Endothelial cell of umbilical vein (primary cell): ENCODE results near the gene NADSYN1. TPM values are rescaled to one million over a fixed set of nuclear protein-coding genes. Genes with fewer than 3 reads are reported as not detected.

ENCODE experiments used
- BruUV-seq: library from RNA; stranded (reverse); fragments of 400-500 nt; replicated peaks from 2 replicates; lab custom pipeline; 2021; lab: Mats Ljungman, UMichigan
- CTCF ChIA-PET: fragments of 300-600, 350-600 bp; sonication (Branson Sonifier 250); formaldehyde crosslinking; loops from one replicate; lab custom pipeline; 2021; ENCODE audit warnings: antibody characterized with exemption, inconsistent platforms; lab: Charles Lee
- POLR2A ChIA-PET: fragments of 300-600, 350-600 bp; sonication (Branson Sonifier 250); formaldehyde crosslinking; loops from one replicate; lab custom pipeline; 2021; ENCODE audit warnings: antibody characterized with exemption, inconsistent platforms; lab: Charles Lee
- DNase-seq: peaks from one replicate; pipeline ENCODE4 v3.0.0-alpha.2; 2011; ENCODE audit warnings: low read depth, low spot score
- FAIRE-seq: peaks from 2 replicates; lab custom pipeline; 2011; peaks lifted over from hg19 to GRCh38; lab: Jason Lieb, UNC
- H2AFZ ChIP-seq: 2 replicates; pipeline ENCODE4 v1.6.0; 2012; ENCODE audit warnings: low read depth, low read length, control low read depth, inconsistent platforms
- H3K27ac ChIP-seq: 2 replicates; pipeline ENCODE4 v1.5.1; 2011; ENCODE audit warnings: low read depth, mild to moderate bottlenecking, control low read depth, low read length, moderate library complexity; ENCODE audit not compliant: insufficient read depth
- H3K27me3 ChIP-seq, 2 experiments: 2 replicates each; pipeline versions ENCODE4 v1.6.0 to v1.6.1; 2011; ENCODE audit warnings: low read length in 2 of 2, mixed read lengths in 1 of 2; ENCODE audit not compliant: control insufficient read depth in 2 of 2, insufficient read depth in 2 of 2
- H3K36me3 ChIP-seq, 2 experiments: 2 replicates in 1 of 2; 3 replicates in 1 of 2; pipeline ENCODE4 v1.5.1; 2011; ENCODE audit warnings: low read length in 2 of 2, mild to moderate bottlenecking in 1 of 2, moderate library complexity in 1 of 2; ENCODE audit not compliant: control insufficient read depth in 2 of 2, insufficient read depth in 2 of 2; ENCODE audit errors: extremely low read depth in 1 of 2
- H3K4me1 ChIP-seq: 3 replicates; pipeline ENCODE4 v1.5.1; 2011; ENCODE audit warnings: mild to moderate bottlenecking, low read length; ENCODE audit not compliant: control insufficient read depth, insufficient read depth; ENCODE audit errors: extremely low read depth
- H3K4me2 ChIP-seq: 2 replicates; pipeline ENCODE4 v1.6.1; 2011; ENCODE audit warnings: low read length, control low read depth, mixed read lengths; ENCODE audit not compliant: insufficient read depth
- H3K4me3 ChIP-seq, 3 experiments: fragments of 200-600 bp in 1 of 3; sonication (generic), shearing (Covaris generic) in 1 of 3; replicated peaks in 1 of 3; 2 replicates each; pipeline ENCODE4 v1.5.1; 2011 to 2016; ENCODE audit warnings: control low read depth in 3 of 3, low read length in 3 of 3, mild to moderate bottlenecking in 2 of 3, inconsistent platforms in 1 of 3, low read depth in 1 of 3, moderate library complexity in 1 of 3; ENCODE audit not compliant: insufficient read depth in 1 of 3
- H3K79me2 ChIP-seq: 2 replicates; pipeline ENCODE4 v1.6.0; 2012; ENCODE audit warnings: low read length, inconsistent platforms; ENCODE audit not compliant: control insufficient read depth, insufficient read depth
- H3K9ac ChIP-seq: replicated peaks from 2 replicates; pipeline ENCODE3; 2011; ENCODE audit warnings: low read length, control low read depth; ENCODE audit not compliant: insufficient read depth; ENCODE audit errors: extremely low read depth
- H3K9me1 ChIP-seq: replicated peaks from 3 replicates; pipeline ENCODE4 v1.6.0; 2011; ENCODE audit warnings: mild to moderate bottlenecking, low read length; ENCODE audit not compliant: control insufficient read depth, insufficient read depth; ENCODE audit errors: extremely low read depth
- H3K9me3 ChIP-seq: replicated peaks from 2 replicates; pipeline ENCODE4 v1.5.1; 2012; ENCODE audit warnings: low read length, inconsistent platforms; ENCODE audit not compliant: control insufficient read depth, insufficient read depth
- H4K20me1 ChIP-seq: replicated peaks from 2 replicates; pipeline ENCODE3; 2011; ENCODE audit warnings: mild to moderate bottlenecking, low read length; ENCODE audit not compliant: control insufficient read depth, insufficient read depth; ENCODE audit errors: extremely low read depth
- EZH2 ChIP-seq: IDR thresholded peaks from 2 replicates; pipeline ENCODE4 v1.6.1; 2012; ENCODE audit warnings: borderline replicate concordance, low read depth, mild to moderate bottlenecking, moderate library complexity, low read length, inconsistent platforms; ENCODE audit not compliant: severe bottlenecking
- FOS ChIP-seq: IDR thresholded peaks from 2 replicates; pipeline ENCODE4 v1.6.1; 2011; ENCODE audit warnings: mild to moderate bottlenecking, low read length, moderate library complexity, borderline replicate concordance; ENCODE audit not compliant: insufficient read depth
- GATA2 ChIP-seq: IDR thresholded peaks from 2 replicates; pipeline ENCODE4 v1.7.0; 2011; ENCODE audit warnings: low read depth, mild to moderate bottlenecking, moderate library complexity, mixed read lengths, low read length; ENCODE audit not compliant: insufficient read length, insufficient read depth
- JUN ChIP-seq: IDR thresholded peaks from 2 replicates; pipeline ENCODE4 v1.6.1; 2011; ENCODE audit warnings: borderline replicate concordance, low read depth; ENCODE audit not compliant: insufficient read length, insufficient read depth
- MYC ChIP-seq: IDR thresholded peaks from one replicate; pipeline ENCODE4 v1.6.1; 2011; ENCODE audit warnings: mild to moderate bottlenecking, low read depth, low read length
- POLR2AphosphoS5 ChIP-seq: IDR thresholded peaks from 2 replicates; pipeline ENCODE4 v1.6.1; 2012; ENCODE audit warnings: low read depth, mild to moderate bottlenecking, control low read depth, low read length, moderate library complexity; ENCODE audit not compliant: insufficient read depth
- dilution Hi-C: fragments of 300-500 bp; cut with MboI; formaldehyde crosslinking; loops from one replicate; pipeline ENCODE4 v1.15.0; 2019; ENCODE audit warnings: low sequenced_read_pairs; ENCODE audit not compliant: extremely low pct_ligation_motif_present
- intact Hi-C: fragments of 100-400 bp; cut with micrococcal nuclease; formaldehyde crosslinking; loops from one replicate; pipeline ENCODE4 v1.10.0; 2022
- polyA plus RNA-seq, 4 experiments: library from polyadenylated mRNA; depleted of rRNA in 3 of 4; stranded (reverse) in 3 of 4; unstranded in 1 of 4; fragments of >200 nt; gene quantifications; 2 replicates each; pipeline versions ENCODE4 v1.2.1 to v1.2.3, GENCODE V29; 2011 to 2012; ENCODE audit warnings: missing spikeins in 1 of 4
- total RNA-seq: library from RNA; stranded (reverse); gene quantifications from 2 replicates; pipeline ENCODE4 v1.2.3, GENCODE V29; 2021
- TF ChIP-seq, protein P1 (sequence below), 2 donors: IDR thresholded peaks; 1 replicate in 1 of 2; 2 replicates in 1 of 2; pipeline ENCODE4 v1.5.1; 2011; ENCODE audit warnings: low read length in 2 of 2, mild to moderate bottlenecking in 2 of 2, moderate library complexity in 2 of 2, control low read depth in 1 of 2, inconsistent platforms in 1 of 2, low read depth in 1 of 2; ENCODE audit not compliant: insufficient read depth in 1 of 2; ENCODE audit errors: extremely low read depth in 1 of 2
- TF ChIP-seq, protein P2 (sequence below): IDR thresholded peaks from 2 replicates; pipeline ENCODE4 v1.6.1; 2011; ENCODE audit not compliant: insufficient read depth, insufficient read length

NADSYN1 gene
- total and polyA plus RNA-seq, 2 donors (not counting 3 experiments of a cell fraction or from before 2014, with no cell fraction given), result 77.5 to 99.2 TPM

DNA sequence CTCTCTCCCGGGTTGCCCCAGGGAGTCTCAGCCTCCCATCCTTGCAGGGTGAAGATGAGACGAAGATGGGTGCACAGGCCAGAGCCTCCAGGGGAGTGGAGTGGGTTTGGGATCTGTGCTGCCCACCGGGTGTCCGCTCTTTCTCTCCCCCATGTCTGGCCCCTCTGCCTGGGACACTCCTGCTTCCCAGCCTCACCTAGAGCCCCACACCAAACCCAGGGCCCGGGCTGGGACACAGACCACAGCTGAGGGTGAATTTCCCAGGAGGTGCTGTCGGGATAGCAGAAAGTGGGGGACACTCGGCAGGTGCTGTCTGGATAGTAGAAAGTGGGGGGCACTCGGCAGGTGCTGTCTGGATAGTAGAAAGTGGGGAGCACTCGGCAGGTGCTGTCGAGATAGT, 49.0 kb downstream of the NADSYN1 start:
- Histone ChIP-seq H4K20me1 (no peaks in the 10 kb centered on the region), H3K36me3 (peaks cover 6 to 22% of the 10 kb centered on the region in 2 experiments), H2AFZ (no peak overlapping the region), H3K9ac (no peak overlapping the region), H3K4me1 (no peaks in the 10 kb centered on the region), H3K4me3 (no peak overlapping the region), H3K27me3 (no peaks in the 10 kb centered on the region), H3K27ac (no peak overlapping the region), H3K79me2 (no peaks in the 10 kb centered on the region), H3K9me3 (no peaks in the 10 kb centered on the region), H3K9me1 (no peaks in the 10 kb centered on the region), H3K4me2 (no peak overlapping the region)
- FAIRE-seq (no peak), DNase-seq (no peak)
- CTCF ChIA-PET, result no interaction called here
- dilution Hi-C loops, result no loop called here
- POLR2A ChIA-PET, result no interaction called here
- TF ChIP-seq, protein P1, sequence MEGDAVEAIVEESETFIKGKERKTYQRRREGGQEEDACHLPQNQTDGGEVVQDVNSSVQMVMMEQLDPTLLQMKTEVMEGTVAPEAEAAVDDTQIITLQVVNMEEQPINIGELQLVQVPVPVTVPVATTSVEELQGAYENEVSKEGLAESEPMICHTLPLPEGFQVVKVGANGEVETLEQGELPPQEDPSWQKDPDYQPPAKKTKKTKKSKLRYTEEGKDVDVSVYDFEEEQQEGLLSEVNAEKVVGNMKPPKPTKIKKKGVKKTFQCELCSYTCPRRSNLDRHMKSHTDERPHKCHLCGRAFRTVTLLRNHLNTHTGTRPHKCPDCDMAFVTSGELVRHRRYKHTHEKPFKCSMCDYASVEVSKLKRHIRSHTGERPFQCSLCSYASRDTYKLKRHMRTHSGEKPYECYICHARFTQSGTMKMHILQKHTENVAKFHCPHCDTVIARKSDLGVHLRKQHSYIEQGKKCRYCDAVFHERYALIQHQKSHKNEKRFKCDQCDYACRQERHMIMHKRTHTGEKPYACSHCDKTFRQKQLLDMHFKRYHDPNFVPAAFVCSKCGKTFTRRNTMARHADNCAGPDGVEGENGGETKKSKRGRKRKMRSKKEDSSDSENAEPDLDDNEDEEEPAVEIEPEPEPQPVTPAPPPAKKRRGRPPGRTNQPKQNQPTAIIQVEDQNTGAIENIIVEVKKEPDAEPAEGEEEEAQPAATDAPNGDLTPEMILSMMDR (IDR thresholded peaks at IDR 0.05; ENCODE audit: extremely low read depth in 1 of 2, insufficient read depth in 1 of 2, low read depth in 1 of 2, low read length in 2 of 2), result no peak
- TF ChIP-seq, protein P2, sequence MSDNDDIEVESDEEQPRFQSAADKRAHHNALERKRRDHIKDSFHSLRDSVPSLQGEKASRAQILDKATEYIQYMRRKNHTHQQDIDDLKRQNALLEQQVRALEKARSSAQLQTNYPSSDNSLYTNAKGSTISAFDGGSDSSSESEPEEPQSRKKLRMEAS, result no peak
- TF ChIP-seq FOS (no peak), JUN (no peak), GATA2 (no peak), EZH2 (no peak), MYC (no peak), POLR2AphosphoS5 (no peak)
- no TSS peak for BruUV-seq
- intact Hi-C loops, result no loop called here
